ENCODE results near the gene URAD.
"Not testable (repeated sequence)": the region's sequence is repeated elsewhere in the genome, so short reads cannot be mapped to it uniquely, and the experiment has no call there.

The URAD gene

DNA sequence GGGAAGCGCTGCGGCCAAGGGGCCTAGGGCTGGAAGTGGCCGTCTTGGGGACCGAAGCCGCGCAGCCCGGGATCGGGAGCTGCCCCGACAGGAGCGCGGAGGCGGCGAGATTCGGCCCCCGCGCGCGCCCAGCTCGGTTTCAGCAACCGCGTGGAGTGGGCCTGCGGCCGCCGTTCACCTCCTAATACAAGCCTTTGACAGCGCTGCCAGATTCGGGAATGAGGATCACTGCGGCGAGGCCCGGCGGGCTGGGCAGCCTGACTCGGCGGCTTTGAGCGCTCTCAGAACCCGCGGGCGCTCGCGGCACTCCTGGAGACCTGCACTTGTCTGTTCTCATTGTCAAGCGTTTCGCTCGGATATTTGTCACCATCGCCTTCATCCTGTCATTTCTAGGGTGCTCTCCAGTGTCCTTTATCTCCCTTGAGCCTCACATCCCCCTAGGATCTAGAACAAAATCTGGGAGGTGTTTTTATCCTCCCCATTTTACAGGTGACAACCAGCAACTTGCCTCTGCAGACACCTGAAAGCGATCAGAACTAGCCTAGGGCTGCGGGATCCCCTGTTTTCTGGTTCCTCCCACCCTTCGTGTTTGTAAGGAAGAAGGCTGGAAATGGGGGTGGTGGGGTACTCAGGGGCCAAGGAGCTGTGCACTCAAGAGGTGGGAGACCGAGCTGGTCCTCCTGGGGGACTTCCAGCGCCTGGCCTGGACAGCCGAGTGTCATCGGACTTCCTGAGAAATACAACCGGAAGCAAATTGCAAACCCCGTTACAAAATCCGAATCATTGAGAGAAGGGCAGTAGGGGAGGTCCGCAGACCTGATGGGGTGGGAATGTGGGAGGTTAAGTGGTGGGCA, 17.9 kb downstream of the URAD start:
- DNase-seq (ENCODE audit: low spot score): no peak

DNA sequence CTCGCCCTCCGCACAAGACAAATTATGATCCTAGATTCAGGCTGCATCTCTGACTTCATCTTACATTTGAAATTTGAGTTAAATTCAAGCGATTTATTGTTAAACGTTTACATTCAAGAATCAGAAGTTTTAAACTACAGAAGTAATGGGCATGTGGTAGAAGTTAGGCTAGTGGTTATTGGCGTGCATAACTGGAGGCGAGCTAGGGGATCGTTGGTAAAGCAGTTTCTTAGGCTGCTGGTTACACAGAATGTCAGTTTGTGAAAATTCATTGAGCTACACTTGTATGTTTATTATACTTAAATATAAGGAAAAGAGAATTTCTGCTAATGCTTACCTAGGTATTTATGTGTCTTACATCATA, 18.6 kb downstream of the URAD start:
- no peak for DNase-seq (ENCODE audit: low spot score)

DNA sequence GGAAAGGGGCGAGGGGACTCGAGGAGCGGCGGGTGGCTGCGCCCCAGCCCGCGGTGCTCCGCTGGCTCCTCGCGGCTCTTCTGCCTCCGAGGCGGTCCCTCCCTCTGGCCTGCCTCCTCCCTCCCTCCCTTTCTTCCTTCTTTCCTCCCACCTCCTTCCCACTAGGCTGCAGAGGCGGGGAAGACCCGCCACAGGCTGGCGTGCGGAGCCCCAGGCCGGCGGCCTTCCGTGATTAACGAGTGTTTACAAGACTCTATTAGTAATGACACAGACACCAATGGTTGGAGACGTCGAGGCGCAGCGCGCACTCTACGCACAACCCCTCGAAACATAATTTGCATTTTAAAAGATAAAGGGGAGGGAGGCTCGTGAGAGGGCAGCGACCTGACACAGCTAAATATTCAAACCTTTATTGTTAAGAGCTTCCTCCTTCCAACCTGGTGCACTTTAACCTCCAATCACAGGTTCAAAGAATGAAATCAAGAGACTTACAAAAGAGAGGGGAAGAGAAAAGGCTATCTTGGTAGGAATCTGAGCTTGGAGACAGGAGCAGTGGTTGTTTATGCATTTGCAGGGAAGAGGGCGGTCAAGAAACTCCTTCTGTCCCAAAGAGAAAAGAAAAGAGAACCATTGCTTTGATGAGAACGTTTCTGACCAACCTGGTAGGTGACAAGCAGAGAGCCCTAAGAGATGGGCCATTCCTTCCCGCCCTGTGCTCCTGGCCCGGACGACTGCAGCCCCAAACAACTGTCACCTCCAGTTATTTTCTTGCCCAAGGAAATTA, 19.2 kb downstream of the URAD start, which contains the start of gene CDX2:
CDX2 (minus strand) TSS at position 234 of the 784 bp plus-strand sequence. CDS start 309 bp downstream, outside the sequence.
- no peak for DNase-seq (ENCODE audit: low spot score)

DNA sequence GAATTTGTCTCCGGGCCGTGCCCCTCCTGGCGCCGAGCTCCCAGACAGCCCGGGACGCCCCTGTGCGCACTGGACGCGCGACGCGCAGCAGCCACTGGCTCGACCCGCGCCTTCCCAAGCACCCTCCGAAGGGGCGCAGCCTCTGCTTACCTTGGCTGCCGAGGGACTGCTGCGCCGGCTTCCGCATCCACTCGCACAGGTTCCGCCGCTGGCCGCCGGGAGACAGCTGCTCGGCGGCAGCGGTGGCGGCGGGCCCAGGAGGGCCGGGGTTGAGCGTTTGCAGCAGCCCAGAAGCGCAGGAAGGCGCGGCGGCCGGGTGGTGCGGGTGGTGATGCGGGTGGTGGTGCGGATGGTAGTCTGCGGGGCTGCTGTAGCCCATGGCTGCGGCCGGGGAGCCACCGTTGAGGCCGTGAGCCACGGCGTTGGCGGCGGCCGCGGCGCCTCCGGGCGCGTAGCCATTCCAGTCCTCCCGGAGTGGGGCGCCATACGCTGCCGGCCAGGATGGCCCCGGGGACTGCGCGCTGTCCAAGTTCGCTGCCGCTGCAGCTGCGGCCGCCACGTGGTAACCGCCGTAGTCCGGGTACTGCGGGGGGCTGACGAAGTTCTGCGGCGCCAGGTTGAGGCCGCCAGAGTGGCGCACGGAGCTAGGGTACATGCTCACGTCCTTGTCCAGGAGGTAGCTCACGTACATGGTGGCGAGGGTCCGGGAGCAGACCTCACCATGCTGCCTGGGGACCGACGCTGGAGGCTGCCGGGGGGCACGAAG, 20.0 kb downstream of the URAD start:
- DNase-seq (ENCODE audit: low spot score): no peak

DNA sequence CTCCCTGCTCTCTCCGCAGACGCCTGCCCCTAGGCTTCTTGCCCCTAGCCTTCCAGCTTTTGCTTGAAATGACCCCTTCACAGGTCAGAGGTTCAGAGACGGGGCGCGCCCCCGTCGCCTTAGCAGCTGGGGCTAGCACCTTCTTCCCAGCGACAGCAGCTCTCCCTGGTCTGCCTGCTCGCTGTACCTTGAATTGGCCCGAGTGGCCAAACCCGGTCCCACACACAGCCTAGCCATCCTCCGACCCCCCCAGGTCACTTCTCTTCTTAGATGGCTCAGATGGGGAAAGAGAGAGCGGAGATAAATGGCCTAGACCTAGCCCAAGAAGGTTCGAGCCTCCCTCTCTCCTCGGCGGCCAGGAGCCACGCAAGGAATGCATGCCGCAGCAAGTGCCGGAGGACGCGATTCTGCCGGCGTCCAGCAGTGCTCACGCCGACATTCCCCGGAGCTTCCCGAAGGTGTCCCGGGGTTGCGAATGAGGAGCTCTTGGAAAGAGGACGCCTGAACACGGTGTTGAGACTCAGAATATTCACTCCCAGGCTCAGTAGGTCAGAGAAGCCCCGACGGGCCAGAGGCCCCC, 20.7 kb downstream of the URAD start:
- DNase-seq (ENCODE audit: low spot score): no peak

DNA sequence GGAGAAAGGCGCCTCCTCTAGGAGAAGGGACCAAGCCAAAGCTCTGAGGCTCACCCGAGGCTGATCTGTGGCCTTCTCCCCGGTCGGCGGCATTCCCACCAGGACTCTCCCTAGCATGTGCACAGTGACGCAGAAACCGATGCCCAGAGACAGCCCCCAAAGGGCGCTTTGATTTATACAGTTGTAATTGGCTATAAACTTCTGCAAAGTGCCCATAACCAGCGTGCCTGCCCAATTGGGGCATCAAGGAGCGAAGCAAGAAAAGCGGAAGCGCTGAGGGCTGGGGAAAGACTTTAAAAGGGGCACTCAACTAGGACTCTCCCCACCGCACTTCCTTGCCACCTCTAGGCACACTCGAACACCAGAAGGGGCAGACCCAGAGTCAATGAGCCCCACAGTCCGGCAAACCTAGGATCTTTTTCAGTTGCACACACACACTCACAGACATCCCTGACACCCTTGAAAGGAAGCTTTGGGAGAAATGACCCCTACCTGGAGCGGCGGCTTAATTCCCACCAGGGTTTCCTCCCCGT, 21.2 kb downstream of the URAD start:
- no peak for DNase-seq (ENCODE audit: low spot score)

DNA sequence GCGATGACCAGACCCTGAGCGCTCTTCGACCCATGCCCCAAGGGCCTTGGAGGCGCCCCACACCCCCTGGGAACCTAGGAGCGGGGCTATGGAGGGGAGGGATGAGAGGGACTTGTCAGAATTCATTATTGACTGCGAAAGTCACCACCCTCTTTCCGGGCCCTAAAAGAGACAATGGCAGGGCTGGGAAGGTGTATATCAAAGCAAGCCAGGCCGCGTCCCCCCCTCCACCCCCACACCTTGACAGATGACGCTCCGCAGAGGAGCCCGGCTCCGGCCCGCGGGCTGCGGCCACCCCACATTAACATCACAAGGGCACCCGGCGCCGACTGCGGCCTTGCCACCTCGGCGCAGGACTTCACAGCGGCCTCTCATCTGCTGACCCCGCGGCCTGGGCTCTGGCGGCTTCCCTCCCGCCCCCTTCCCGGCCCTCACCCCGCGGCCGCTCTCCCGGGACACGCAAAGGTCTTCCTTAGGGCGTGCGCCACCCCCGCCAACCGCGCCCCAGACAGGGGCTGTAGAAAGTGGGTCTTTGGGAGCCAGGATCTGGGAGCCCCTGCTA, 21.8 kb downstream of the URAD start:
- DNase-seq (ENCODE audit: low spot score): no peak

DNA sequence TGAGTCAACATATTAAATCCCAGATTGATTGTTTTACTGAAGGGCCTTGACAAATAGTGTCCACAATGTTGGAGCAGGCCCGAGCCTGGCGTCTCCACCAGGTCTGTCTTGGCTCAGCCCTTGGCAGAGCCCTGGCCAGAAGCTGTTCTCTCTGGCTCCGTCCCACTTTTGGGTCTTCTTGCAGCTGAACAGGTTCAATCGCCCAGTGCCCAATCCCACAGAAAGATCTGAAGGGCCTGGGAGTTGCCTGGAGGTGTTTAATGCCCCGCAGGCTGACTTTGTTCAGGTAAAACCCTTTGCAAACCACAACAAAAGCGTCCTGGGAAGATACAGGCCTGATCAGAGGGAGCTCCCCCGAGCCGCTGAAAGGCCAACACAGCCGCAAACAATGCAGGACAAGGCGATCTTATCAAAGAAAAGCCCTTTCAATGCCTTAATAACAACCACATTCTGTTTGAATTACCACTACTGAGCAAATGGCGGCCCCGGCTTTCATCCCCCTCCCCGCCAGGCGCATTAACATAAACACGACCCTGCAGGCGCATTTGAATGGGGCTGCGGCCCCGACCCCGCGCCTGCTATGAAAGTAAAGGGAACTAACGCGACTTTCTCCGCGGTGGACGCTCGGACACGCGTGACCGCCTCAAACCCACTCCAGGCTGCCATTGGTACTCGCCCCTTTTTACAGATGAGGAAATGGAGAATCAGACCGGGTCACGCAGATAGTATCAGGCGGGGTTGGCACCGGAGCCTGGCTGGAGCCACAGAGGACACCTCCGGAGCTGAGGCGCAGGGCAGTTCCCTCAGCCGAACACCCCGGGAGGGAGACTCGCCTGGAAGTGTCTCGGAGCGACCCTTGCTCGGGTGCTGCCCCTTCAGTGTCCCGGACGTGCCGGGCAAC, 22.5 kb downstream of the URAD start:
- no peak for DNase-seq (ENCODE audit: low spot score)

DNA sequence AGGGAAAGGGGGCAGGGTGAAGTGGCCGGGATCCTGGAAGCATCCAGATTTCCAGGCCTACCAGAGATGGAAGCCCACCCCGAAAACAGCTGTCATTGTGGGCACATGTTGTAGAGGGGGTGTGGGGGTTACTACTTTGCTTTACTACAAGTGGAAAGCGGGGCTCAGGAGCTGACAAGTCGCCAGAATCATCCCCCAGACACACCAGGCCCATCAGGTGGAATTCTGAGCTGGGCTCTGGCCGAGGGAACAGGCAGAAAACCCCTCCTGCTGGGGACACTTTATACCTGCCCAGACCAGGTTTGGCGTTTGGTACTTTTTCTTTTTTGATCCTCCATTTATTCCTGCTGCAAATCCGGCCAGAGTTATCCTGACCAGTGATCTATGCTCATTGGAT, 23.2 kb downstream of the URAD start:
- DNase-seq (ENCODE audit: low spot score): no peak

DNA sequence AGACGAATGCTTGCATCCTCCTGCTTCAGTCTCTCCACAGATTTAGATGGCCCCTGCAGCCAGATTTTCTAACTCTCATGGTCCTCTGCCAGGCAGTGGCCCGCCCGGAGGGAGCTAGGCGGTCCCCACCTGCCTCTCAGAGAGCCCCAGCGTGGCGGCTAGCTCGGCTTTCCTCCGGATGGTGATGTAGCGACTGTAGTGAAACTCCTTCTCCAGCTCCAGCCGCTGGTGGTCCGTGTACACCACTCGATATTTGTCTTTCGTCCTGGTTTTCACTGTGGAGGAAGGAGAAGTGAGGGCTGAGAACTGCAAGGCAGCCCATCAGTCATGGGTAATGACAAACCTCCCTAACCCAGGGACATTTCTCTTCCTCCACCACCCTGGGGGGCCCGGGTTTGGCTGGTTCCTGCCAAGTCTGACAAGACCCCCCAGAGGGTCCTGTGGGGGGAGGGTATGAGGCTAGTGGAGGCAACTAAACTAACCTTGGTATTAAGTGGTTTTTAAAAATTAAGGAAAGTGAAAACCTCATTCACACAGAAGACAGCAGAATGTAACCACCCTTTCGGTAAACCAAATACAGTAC, 23.7 kb downstream of the URAD start:
- DNase-seq (ENCODE audit: low spot score): no peak

DNA sequence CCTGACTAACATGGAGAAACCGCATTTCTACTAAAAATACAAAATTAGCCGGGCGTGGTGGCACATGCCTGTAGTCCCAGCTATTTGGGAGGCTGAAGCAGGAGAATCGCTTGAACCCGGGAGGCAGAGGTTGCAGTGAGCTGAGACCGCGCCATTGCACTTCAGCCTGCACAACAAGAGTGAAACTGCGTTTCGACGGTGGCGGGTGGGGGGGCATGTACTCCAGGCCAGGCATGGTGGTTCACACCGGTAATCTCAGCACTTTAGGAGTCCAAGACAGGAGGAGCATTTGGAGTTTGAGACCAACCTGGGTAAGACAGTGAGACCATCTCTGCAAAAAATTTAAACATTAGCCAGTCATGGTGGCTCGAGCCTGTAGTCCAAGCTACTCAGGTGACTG, 24.3 kb downstream of the URAD start:
- not testable (repeated sequence) for DNase-seq (ENCODE audit: low spot score)

DNA sequence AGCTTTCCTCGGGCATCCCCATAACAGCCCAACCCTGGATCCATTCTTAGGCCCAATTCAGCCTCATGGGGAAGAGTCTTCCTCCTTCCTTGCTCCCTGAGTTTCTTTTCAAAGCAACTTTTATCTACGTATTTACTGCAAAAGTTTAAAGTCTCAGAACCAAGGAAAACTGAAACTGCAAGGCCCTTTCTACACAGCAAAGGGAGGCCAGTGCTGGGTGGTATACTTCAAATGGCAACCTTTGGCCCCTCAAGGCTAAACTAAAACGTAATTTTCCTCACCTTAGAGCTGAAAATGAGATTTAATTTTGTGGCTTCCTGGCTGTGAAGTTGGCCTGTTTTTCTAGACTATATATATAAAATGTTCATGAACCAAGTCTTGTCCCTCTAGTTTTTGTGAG, 25.0 kb downstream of the URAD start:
- DNase-seq (ENCODE audit: low spot score): no peak

DNA sequence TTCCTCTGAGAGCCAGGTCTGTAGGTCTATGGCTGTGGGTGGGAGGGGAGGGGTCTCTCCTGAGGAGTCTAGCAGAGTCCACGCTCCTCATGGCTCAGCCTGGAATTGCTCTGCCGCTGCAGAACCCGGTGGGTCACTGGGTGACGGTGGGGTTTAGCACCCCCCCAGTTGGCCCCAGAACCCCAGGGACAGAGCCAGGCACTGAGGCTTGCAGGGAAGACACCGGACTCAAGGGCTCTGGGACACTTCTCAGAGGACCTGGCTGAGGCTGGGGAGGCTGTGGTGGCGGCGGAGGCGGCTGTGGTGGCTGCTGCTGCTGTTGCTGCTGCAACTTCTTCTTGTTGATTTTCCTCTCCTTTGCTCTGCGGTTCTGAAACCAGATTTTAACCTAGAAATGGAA, 25.5 kb downstream of the URAD start:
- no peak for DNase-seq (ENCODE audit: low spot score)

DNA sequence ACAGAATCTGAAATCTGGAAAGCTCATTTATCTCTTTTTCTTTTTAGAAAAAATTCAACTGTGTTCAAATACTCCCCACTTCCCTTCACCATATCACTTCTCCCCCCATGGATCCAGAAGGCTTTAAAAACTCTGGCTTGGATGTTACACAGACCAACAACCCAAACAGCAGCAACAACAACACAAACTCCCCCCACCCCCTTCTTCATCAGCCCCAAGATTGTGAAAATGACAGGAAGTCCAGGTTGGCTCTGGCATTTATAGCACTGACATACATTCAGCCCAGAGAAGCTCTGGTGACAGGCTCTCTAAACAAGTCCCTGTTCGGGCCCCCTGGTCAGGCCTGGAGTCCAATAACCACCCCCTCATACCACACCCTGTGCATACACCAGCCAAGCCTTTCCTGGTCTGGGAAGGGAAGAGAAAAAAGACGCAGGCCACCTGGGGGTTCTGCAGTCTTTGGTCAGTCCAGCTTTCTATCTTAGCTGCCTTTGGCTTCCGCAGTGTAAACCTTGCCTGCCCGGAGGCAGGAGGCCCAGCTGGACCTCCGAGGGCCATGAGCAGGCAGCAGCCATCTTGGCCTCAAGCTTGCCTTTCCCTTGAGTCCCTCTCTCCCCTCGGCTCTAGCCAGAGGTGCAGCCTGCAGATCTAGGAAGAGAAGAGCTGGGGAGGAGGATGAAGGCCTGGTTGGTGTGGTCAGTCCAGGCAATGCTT, 26.2 kb downstream of the URAD start:
- no peak for DNase-seq (ENCODE audit: low spot score)

DNA sequence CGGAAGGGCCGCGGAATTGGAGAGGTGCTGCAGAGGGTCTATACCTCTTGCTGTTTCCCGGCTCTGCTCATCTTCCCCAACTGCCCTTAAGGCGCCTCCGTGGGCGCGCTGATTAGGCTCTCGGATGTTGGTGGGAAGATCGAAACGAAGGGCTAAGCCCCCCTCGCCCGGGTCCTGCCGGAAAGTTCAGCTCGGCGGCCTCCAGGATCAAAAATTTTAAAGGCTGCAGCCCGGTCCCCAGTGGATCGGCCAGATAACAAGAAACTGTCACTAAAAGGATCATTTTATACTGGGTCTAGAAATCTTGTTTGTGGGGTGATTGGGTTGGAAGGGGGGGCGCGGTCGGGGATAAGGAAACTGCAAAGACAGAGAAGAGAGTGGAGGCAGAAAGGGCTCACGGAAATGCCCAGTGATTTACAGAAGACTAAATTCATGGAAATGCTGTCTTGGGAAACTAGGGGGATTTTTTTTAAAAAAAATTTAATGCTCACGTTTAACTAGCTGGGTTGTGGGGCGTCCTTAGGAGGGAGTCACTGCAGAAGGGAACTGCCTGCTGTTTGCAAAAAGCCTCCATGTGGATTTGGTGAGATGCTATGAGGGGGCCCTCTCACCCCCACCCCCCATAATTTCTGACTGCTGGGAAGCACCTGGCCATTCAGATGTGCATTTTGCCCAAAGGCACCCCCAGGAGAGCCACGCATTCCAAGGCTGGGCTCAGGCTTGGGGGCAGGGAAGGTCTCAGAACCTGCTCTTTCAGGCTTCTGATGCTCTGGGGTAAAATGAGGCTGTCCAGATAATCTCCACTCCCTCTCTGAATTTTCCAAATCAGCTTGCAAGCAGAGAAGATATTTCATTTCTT, 27.0 kb downstream of the URAD start:
- no peak for DNase-seq (ENCODE audit: low spot score)

DNA sequence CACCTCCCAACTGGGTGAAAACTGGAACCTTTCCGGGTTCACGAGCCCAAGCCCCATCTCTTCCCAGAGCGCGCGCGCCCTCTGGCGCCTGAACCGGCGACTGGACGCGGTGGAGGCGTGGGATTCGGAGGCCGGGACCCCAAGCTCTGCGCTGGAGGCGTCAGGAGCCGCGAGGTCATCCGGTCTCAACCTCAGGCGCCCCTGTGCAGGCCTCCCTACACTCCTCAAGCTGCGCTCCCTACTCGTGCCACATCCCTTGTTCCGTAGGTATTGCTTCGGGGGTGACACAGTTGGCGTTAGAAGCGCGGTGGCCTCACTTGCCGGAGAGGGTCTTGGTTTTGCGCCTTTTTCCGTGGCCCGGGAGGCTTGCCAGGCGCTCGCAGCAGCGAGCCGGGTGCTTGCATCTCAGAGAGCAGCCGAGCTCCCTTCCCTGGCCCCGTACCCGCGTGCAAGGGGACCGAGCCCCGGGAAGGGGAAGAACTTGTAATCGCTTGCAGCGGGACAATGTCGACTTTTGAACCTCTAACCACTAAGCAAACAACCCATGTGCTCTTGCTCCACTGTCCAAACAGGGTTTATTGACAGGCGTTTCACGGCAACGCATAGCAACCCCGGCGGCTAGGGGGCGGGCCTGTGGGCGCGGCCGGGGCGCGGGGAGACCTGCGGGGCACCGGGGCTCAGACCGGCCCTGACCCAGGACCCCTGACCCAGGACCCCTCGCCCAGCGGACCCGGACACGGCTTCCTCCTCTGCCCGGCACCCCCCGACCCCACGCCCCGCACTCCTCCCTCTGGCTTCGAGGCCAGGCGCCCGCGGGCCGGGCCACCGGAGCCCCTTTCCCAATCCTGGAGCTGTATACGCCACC, 27.9 kb downstream of the URAD start:
- DNase-seq (ENCODE audit: low spot score): no peak

DNA sequence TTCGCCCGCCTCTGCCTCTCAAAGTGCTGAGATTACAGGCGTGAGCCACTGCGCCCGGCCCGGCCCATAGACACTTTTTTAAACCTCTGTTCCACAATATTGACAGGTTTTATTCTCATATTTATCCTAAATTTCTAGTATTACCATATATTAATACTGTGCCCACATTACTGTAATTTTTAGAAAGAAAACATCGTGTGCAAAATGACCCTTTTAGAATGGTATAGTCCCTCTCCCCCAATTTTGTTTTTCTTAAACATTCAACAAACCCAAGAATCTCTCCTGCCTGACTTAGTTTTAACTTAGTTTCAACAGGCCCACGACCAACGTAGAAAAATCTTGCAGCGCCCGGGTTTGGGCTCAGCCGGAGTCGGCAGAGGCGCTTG, 28.5 kb downstream of the URAD start:
- no peak for DNase-seq (ENCODE audit: low spot score)
